Activated CD4-positive, alpha-beta T cell treated with anti-CD3 and anti-CD28 coated beads, Interleukin-2, amount 10 ng/mL, durations not matched to agents 7 days and 5 days (primary cell): ENCODE data around the gene PLXNA4. TPM values are rescaled to one million over a fixed set of nuclear protein-coding genes. Genes with fewer than 3 reads are reported as not detected.

Experiments used
- CTCF ChIA-PET: fragments of 350-600 bp; sonication (Branson Sonifier 250); formaldehyde crosslinking; loops from one replicate; lab custom pipeline; 2021; ENCODE audit warnings: antibody characterized with exemption; lab: Charles Lee
- POLR2A ChIA-PET: fragments of 350-600 bp; sonication (Branson Sonifier 250); formaldehyde crosslinking; loops from one replicate; lab custom pipeline; 2021; ENCODE audit warnings: antibody characterized with exemption; lab: Charles Lee
- DNase-seq: peaks from one replicate; pipeline ENCODE4 v3.0.0-alpha.2; 2020
- H3K27ac Mint-ChIP-seq: one replicate; pipeline ENCODE4 v1.8.0; 2021; ENCODE audit warnings: mild to moderate bottlenecking, moderate library complexity, mixed read lengths
- H3K27me3 Mint-ChIP-seq: one replicate; pipeline ENCODE4 v1.8.0; 2021; ENCODE audit warnings: mixed read lengths
- H3K36me3 Mint-ChIP-seq: one replicate; pipeline ENCODE4 v1.8.0; 2021; ENCODE audit warnings: low read depth, mixed read lengths
- H3K4me1 Mint-ChIP-seq: one replicate; pipeline ENCODE4 v1.8.0; 2021; ENCODE audit warnings: mixed read lengths
- H3K4me3 Mint-ChIP-seq: one replicate; pipeline ENCODE4 v1.8.0; 2021; ENCODE audit warnings: mild to moderate bottlenecking, moderate library complexity, mixed read lengths
- H3K9me3 Mint-ChIP-seq: one replicate; pipeline ENCODE4 v1.8.0; 2021; ENCODE audit warnings: mixed read lengths
- total RNA-seq, 2 experiments: library from RNA; stranded (reverse); gene quantifications; one replicate each; pipeline ENCODE4 v1.2.3, GENCODE V29; 2021

PLXNA4 gene
- total RNA-seq, 2 experiments from 2014 or later, result 21.3 to 23.3 TPM

DNA sequence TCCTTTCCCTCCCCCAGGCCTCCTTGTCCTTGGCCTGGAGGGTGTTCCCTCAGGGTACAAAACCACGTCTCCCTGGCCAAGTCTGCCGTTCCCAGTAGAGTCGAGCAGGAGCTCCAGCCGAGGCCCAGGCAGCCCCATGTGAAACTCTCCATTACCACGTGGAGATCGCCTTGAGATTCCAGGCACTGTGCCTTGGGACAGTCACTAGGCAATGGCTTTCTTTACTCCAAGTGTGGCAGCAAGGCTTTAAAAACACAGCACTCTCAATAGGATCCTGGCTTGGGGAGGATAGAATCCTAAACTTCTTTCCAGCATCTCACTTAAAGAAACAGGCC lies 57.5 kb downstream of the PLXNA4 start:
- Mint-ChIP-seq H3K27me3 (no peaks in the 10 kb centered on the region), H3K4me3 (no peak overlapping the region), H3K4me1 (peaks cover 18% of the 10 kb centered on the region), H3K27ac (no peak overlapping the region), H3K9me3 (no peaks in the 10 kb centered on the region), H3K36me3 (peaks cover 23% of the 10 kb centered on the region)
- POLR2A ChIA-PET, result no interaction called here
- CTCF ChIA-PET, result interaction anchor here (1.4 to 1.7 kb wide), 3 partner anchors 22 to 52 kb away, joined by 3 to 4 read pairs (median 3); no protein-coding TSS in a partner anchor
- DNase-seq, result no peak

DNA sequence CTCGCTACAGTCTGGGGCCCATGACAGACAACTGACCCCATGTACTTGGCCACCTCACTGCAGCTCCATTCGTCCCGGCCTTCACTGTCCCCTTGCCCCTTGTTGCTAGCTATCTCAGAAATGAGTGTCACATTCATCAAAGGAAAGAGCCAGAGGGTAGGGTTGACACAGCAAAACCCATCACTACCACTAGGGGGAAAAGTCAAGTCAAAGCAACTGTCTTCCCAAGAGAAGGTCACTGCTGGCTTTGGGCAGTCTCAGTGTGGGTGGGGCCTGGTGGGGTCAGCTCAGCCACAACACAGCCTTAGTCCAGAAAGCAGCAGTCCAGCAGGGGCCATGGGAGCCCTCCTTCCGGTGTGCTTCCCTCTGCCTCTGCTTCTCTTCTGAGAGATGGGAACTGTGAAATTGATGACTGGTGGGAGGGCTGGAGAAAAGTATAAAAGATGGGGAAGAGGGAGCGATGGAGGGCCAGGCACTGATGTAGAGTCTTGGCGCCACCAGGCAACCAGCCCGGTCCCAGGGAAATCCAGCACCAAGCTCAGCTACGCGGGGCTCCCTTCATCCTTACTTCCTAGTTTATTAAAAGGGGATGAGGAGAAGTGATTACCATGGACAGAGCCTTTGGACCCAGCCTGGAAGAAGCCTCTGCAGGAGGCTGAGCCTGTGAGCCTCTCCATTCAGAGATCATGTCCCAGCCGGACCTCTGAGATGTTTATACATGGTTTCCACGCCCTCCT lies 58.0 kb downstream of the PLXNA4 start:
- Mint-ChIP-seq H3K4me3 (no peak overlapping the region), H3K27ac (no peak overlapping the region)
- POLR2A ChIA-PET, result no interaction called here

DNA sequence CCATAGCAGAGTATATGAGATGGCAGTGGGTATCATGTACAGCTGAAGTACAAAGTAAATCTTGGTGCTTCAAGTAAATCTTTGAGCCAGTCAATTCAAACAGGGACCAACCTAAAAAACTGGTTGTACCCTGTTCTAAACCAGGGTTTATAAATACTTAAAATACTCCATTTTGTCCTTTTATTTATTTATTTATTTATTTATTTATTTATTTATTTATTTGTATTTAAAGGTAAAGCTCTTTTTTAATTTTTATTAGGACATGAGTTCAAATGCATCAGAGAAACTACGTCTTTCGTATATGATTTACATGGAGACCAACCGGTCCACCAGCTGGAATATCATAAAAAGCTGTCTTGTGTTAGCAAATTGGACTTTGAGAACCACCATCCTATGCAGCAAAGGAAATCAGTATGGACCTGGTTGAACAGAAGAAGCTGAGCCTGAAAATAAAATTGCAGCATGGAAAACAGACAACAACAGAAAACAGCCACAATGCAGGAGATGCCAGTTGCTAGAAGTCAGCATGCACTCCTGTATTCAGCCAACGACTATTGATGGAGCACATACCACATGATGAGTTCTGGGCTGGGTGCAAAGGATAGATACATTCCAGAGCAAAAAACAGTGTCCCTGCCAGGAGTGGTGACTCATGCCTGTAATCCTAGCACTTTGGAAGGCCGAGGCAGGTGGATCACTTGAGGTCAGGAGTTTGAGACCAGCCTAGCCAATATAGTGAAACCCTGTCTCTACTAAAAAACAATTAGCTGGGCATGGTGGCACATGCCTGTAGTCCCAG lies 60.0 kb downstream of the PLXNA4 start:
- DNase-seq, result no peak
- peaks cover 2% of the 10 kb centered on the region for H3K27me3 Mint-ChIP-seq
- no peak overlapping the region for H3K27ac Mint-ChIP-seq
- H3K36me3 Mint-ChIP-seq, result peaks cover 17% of the 10 kb centered on the region
- POLR2A ChIA-PET, result no interaction called here
- H3K4me3 Mint-ChIP-seq, result no peak overlapping the region
- peaks cover 20% of the 10 kb centered on the region for H3K4me1 Mint-ChIP-seq
- H3K9me3 Mint-ChIP-seq, result no peaks in the 10 kb centered on the region
- CTCF ChIA-PET, result interaction anchor here (0.8 kb wide), 1 partner anchor 53 kb away, joined by 3 read pairs; no protein-coding TSS in a partner anchor

More for the DNA sequence above, 58.0 kb downstream of the PLXNA4 start:
- H3K4me1 Mint-ChIP-seq, result peaks cover 18% of the 10 kb centered on the region
- H3K27me3 Mint-ChIP-seq, result no peaks in the 10 kb centered on the region
- H3K9me3 Mint-ChIP-seq, result no peaks in the 10 kb centered on the region
- H3K36me3 Mint-ChIP-seq, result peaks cover 20% of the 10 kb centered on the region
- peak; percentile 24 for DNase-seq
- CTCF ChIA-PET, result interaction anchor here (0.8 to 1.7 kb wide), 7 partner anchors 12 to 124 kb away, joined by 3 to 4 read pairs (median 4); no protein-coding TSS in a partner anchor

DNA sequence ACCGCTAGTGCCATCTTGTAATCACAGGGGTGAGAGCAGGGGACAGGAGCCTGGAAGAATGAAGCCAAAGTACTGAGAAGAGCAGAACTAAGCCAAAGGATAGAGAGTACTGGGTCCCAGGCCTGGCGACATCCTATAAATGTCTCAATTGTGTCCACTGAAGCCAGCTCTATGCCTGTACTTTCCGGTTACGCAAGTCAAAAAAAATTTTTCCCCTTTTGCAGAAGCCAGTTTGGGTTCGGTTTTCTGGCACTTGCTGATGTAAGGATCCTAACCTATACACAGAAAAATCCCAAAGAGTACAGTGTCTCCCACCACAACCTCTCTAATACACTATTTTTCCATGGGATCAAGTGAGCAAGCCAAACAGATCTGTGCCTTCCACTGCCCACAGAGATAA lies 61.1 kb downstream of the PLXNA4 start:
- peaks cover 17% of the 10 kb centered on the region for H3K36me3 Mint-ChIP-seq
- ChIA-PET CTCF (no interaction called here), POLR2A (no interaction called here)
- no peaks in the 10 kb centered on the region for H3K9me3 Mint-ChIP-seq
- H3K4me1 Mint-ChIP-seq, result peaks cover 28% of the 10 kb centered on the region
- peaks cover 4% of the 10 kb centered on the region for H3K27me3 Mint-ChIP-seq
- no peak for DNase-seq
- H3K4me3 Mint-ChIP-seq, result no peak overlapping the region
- H3K27ac Mint-ChIP-seq, result no peak overlapping the region

DNA sequence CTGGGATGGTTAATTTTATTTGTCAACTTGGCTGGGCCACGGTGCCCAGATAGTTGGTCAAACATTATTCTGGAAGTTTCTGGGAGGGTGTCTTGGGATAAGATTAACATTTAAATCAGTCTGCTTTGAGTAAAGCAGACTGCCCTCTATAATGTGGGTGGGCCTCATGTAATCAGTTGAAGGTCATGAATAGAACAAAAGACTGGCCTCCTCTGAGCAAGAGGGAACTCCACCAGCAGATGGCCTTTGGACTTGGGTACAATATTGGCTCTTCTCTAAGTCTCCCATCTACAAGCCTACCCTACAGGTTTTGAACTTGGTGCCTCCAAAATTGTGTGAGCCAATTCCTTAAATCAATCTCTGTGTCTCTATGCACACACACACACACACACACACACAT lies 61.8 kb downstream of the PLXNA4 start:
- Mint-ChIP-seq H3K9me3 (no peaks in the 10 kb centered on the region), H3K36me3 (peaks cover 17% of the 10 kb centered on the region), H3K27me3 (peaks cover 4% of the 10 kb centered on the region), H3K4me3 (no peak overlapping the region), H3K4me1 (peaks cover 34% of the 10 kb centered on the region), H3K27ac (no peak overlapping the region)
- ChIA-PET CTCF (interaction anchor here (1.6 kb wide), 1 partner anchor 26 kb away, joined by 3 read pairs; no protein-coding TSS in a partner anchor), POLR2A (no interaction called here)
- DNase-seq, result no peak

DNA sequence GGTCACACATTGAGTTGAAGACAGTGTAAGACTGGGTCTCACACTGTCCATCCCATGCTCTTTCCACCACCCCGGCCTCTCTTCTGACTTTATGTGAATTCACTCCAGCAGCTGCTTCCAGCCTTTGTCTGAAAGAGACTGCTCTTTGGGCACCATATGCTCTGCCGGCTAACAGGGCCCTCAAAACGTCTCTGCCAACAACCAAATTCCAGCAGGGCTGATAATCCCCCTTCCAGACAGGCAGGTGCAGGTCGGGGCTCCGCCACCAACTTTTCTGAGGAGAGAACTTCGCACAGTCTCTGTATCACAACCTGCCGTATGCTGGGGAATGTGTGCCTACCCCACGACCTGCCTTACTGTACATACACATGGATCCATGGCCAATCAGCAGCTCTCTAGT lies 64.3 kb downstream of the PLXNA4 start:
- no peak for DNase-seq
- Mint-ChIP-seq H3K27me3 (peaks cover 4% of the 10 kb centered on the region), H3K27ac (no peak overlapping the region), H3K36me3 (peaks cover 17% of the 10 kb centered on the region), H3K4me1 (peaks cover 30% of the 10 kb centered on the region), H3K4me3 (no peak overlapping the region), H3K9me3 (no peaks in the 10 kb centered on the region)
- ChIA-PET POLR2A (no interaction called here), CTCF (interaction anchor here (0.6 to 1.6 kb wide), 4 partner anchors 8 to 21 kb away, joined by 3 read pairs; no protein-coding TSS in a partner anchor)

DNA sequence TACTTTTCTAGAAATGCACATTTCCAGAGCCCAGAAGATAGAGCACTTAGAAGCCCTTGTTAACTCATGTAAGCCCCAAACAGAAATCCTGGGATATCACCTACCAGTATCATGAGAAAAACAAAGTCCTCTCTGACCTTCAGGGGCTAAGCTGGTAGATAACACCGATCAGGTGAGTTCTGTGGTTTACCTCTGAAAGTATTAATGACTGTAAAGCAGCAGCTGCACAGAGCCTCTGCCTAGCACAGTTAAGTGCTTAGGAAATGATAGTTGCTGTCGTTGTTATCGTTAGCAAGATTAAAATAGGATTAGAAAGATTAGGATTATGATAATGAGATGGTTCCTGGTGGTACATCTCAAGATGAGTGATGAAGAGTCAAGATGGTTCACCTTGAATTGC lies 64.9 kb downstream of the PLXNA4 start:
- CTCF ChIA-PET, result interaction anchor here (0.9 to 1.6 kb wide), 4 partner anchors 9 to 26 kb away, joined by 3 read pairs; no protein-coding TSS in a partner anchor

DNA sequence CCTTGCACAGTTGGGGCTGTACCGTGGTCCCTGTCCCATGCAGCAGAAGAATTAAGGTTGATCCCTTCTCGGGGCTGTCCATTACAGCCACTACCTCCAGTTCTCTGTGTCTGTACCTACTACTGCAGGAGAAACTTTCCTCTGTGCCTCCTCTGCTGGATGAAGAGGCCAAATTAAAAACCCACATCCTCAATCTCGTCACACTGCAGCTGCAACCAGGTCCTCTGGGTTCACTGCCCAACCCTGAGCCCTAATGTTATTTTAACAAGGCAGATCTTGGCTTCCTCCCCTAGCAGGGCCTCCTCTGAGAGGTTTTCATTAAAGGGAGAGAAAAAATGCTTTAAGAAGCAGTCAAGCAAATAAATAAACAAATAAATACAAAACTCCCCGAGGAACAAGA lies 66.6 kb downstream of the PLXNA4 start:
- Mint-ChIP-seq H3K9me3 (no peaks in the 10 kb centered on the region), H3K27me3 (peaks cover 4% of the 10 kb centered on the region), H3K27ac (peak overlapping the region; percentile 75), H3K36me3 (peaks cover 29% of the 10 kb centered on the region), H3K4me1 (peaks cover 30% of the 10 kb centered on the region), H3K4me3 (no peak overlapping the region)
- ChIA-PET POLR2A (no interaction called here), CTCF (interaction anchor here (1.5 kb wide), 1 partner anchor 22 kb away, joined by 3 read pairs; no protein-coding TSS in a partner anchor)
- no peak for DNase-seq

More for the DNA sequence above, 64.9 kb downstream of the PLXNA4 start:
- Mint-ChIP-seq H3K27ac (no peak overlapping the region), H3K27me3 (peaks cover 4% of the 10 kb centered on the region), H3K4me3 (no peak overlapping the region), H3K36me3 (peaks cover 20% of the 10 kb centered on the region), H3K4me1 (peaks cover 30% of the 10 kb centered on the region), H3K9me3 (no peaks in the 10 kb centered on the region)
- no peak for DNase-seq
- POLR2A ChIA-PET, result no interaction called here

DNA sequence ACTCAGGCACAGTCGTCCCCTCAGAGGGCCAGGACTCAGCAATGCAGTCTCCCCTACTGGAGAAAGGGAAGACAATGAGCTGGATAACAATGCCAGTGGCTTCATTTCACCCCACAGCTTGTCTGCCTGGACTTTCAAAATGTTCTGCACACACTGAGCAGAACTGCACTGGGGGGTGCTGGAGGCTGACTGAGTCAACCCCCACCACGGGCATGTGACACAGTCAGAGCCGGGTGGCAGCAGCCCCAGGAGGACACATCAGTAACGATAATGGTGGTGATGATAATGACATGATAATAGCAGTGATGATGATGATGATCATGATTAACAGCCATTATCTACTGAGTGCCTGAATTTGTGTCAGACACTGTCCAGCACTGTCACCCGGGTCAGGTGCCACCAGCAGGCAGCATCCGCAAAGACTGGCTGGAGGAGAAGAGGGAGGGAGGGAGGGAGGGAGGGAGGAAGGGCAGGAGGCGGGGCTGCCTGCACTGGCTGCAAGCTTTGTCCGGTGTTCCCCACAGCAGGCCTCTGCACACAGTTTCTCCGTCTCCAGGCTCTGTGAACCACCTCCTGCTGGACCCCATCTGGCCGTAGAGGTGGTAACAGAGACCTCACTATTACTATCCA lies 67.4 kb downstream of the PLXNA4 start:
- no peak overlapping the region for H3K4me3 Mint-ChIP-seq
- ChIA-PET CTCF (interaction anchor here (1.5 kb wide), 1 partner anchor 21 kb away, joined by 3 read pairs; no protein-coding TSS in a partner anchor), POLR2A (no interaction called here)
- H3K4me1 Mint-ChIP-seq, result peaks cover 30% of the 10 kb centered on the region
- peaks cover 4% of the 10 kb centered on the region for H3K27me3 Mint-ChIP-seq
- no peaks in the 10 kb centered on the region for H3K9me3 Mint-ChIP-seq
- H3K36me3 Mint-ChIP-seq, result peaks cover 28% of the 10 kb centered on the region
- DNase-seq, result no peak
- peak overlapping the region; percentile 75 for H3K27ac Mint-ChIP-seq

DNA sequence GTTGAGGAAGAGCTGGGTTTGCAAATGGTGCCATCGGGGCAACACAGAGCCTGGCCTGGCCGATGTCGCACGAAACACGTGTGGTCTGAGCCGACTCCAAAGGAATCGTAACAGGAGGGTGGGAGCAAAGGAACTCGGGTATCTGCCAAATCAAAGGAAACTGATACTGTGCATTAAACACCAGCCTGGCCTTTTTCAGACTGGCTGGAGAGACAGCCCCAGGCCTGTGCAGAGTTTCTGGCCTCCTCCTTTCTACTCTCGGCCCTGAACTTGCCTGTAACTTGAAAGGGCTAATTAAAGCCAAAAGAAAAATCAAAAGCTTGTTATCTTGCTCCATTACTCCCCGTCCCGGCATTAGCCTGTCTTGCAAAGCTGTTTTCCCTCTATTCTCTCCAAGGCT lies 71.4 kb downstream of the PLXNA4 start:
- Mint-ChIP-seq H3K36me3 (peaks cover 35% of the 10 kb centered on the region), H3K4me3 (no peak overlapping the region), H3K27ac (no peak overlapping the region), H3K9me3 (no peaks in the 10 kb centered on the region), H3K4me1 (peaks cover 23% of the 10 kb centered on the region), H3K27me3 (peaks cover 5% of the 10 kb centered on the region)
- CTCF ChIA-PET, result interaction anchor here (1.1 kb wide), 1 partner anchor 10 kb away, joined by 4 read pairs; no protein-coding TSS in a partner anchor
- POLR2A ChIA-PET, result no interaction called here
- no peak for DNase-seq

DNA sequence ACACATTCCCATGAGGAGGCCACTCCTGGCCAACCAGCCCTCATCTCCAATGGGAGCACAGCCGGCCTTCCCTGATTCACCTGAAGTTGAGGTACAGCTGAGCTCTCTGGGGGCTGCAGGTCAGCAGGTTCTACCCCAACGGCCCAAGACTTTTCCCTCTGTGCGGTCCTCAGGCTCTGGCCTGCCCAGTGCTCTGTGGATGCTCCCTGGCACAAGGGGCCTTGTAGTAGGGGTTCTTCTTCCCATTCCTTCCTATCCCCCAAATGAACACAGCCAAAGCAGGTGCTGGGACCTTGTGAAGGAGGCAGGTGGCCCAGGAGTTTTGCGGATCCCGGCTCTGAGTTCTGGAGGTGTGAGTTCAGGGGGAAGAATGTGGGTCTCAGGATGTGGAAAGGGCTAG lies 72.2 kb downstream of the PLXNA4 start:
- Mint-ChIP-seq H3K27ac (no peak overlapping the region), H3K4me1 (peaks cover 15% of the 10 kb centered on the region), H3K9me3 (no peaks in the 10 kb centered on the region), H3K36me3 (peaks cover 35% of the 10 kb centered on the region), H3K27me3 (peaks cover 8% of the 10 kb centered on the region), H3K4me3 (no peak overlapping the region)
- CTCF ChIA-PET, result no interaction called here
- POLR2A ChIA-PET, result no interaction called here
- no peak for DNase-seq

DNA sequence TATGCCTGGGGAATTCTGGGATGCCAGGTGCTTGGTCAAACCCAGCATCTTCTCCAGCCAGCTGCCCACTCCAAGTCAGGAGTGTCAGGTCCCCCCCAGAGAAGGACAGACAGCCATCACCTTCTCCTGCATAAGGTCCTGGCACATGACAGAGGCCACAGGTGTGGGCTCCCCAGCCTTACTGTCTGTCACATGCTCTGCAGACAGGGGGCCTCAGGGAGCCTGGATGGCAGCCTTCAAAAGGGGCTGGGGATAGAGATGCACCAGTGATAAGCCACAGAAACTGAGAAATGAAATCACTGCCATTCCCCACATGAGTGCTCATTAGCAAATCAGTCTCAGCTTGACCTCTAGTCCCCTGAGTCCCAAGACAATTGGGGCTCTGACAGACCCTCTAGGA lies 72.9 kb downstream of the PLXNA4 start:
- Mint-ChIP-seq H3K27ac (no peak overlapping the region), H3K9me3 (no peaks in the 10 kb centered on the region), H3K4me3 (no peak overlapping the region), H3K4me1 (peaks cover 11% of the 10 kb centered on the region), H3K36me3 (peaks cover 35% of the 10 kb centered on the region), H3K27me3 (peaks cover 8% of the 10 kb centered on the region)
- ChIA-PET CTCF (no interaction called here), POLR2A (no interaction called here)
- DNase-seq, result no peak
